OCI-LY7 (cell line): ENCODE measurements around the gene HS3ST5. TPM values are rescaled to one million over a fixed set of nuclear protein-coding genes. Genes with fewer than 3 reads are reported as not detected.
"Not testable (repeated sequence)": the region's sequence is repeated elsewhere in the genome, so short reads cannot be mapped to it uniquely, and the experiment has no call there.

Source experiments
- BruUV-seq: library from RNA; stranded (reverse); fragments of 400-500 nt; replicated peaks from 2 replicates; lab custom pipeline; 2021; lab: Mats Ljungman, UMichigan
- CTCF ChIA-PET: fragments of 300-600 bp; sonication (Branson Sonifier 250); formaldehyde crosslinking; loops from one replicate; lab custom pipeline; 2022; ENCODE audit warnings: antibody characterized with exemption; ENCODE audit not compliant: unreplicated experiment; lab: Charles Lee
- POLR2A ChIA-PET: fragments of 300-600 bp; sonication (Branson Sonifier 250); formaldehyde crosslinking; loops from one replicate; lab custom pipeline; 2022; ENCODE audit warnings: antibody characterized with exemption; lab: Charles Lee
- DNase-seq: peaks from one replicate; pipeline ENCODE4 v3.0.0-alpha.2; 2015; ENCODE audit warnings: low spot score
- H2AFZ ChIP-seq: fragments of 200-600 bp; sonication (generic), shearing (Covaris generic); 2 replicates; pipeline ENCODE4 v1.6.1; 2014; ENCODE audit warnings: mild to moderate bottlenecking, antibody characterized with exemption, low read length, moderate library complexity
- H3K27ac ChIP-seq: fragments of 200-600 bp; sonication (generic); 2 replicates; pipeline ENCODE4 v1.5.1; 2014; ENCODE audit warnings: mixed run types, low read depth, mild to moderate bottlenecking, moderate library complexity, low read length, inconsistent platforms; ENCODE audit not compliant: poor library complexity, severe bottlenecking
- H3K36me3 ChIP-seq: fragments of 200-600 bp; sonication (generic); 2 replicates; pipeline ENCODE4 v1.6.1; 2014; ENCODE audit warnings: mild to moderate bottlenecking, antibody characterized with exemption, low read length, moderate library complexity, mixed read lengths; ENCODE audit not compliant: insufficient read depth
- H3K4me1 ChIP-seq: fragments of 200-600 bp; sonication (generic); 2 replicates; pipeline ENCODE4 v1.5.1; 2014; ENCODE audit warnings: mild to moderate bottlenecking, low read length; ENCODE audit not compliant: insufficient read depth, poor library complexity, severe bottlenecking
- H3K4me2 ChIP-seq: fragments of 200-600 bp; sonication (generic); 2 replicates; pipeline ENCODE4 v1.6.1; 2014; ENCODE audit warnings: mild to moderate bottlenecking, low read length
- H3K4me3 ChIP-seq: fragments of 200-600 bp; sonication (generic); 2 replicates; pipeline ENCODE4 v1.5.1; 2014; ENCODE audit warnings: mild to moderate bottlenecking, low read depth, low read length; ENCODE audit not compliant: poor library complexity, severe bottlenecking
- H3K79me2 ChIP-seq: fragments of 200-600 bp; sonication (generic); 2 replicates; pipeline ENCODE4 v1.6.1; 2016; ENCODE audit warnings: low read depth, mild to moderate bottlenecking, low read length, moderate library complexity, mixed read lengths; ENCODE audit not compliant: insufficient read depth
- H3K9me2 ChIP-seq: fragments of 200-600 bp; sonication (generic); 2 replicates; pipeline ENCODE4 v1.6.1; 2016; ENCODE audit warnings: mild to moderate bottlenecking, low read length, mixed read lengths; ENCODE audit not compliant: insufficient read depth
- H3K9me3 ChIP-seq: fragments of 200-600 bp; sonication (generic); 2 replicates; pipeline ENCODE4 v1.6.1; 2014; ENCODE audit warnings: mild to moderate bottlenecking, mixed run types, low read length, mixed read lengths
- H4K20me1 ChIP-seq: fragments of 200-600 bp; sonication (generic); 2 replicates; pipeline ENCODE4 v1.6.1; 2014; ENCODE audit warnings: mild to moderate bottlenecking, antibody characterized with exemption, low read length, moderate library complexity, mixed read lengths; ENCODE audit not compliant: insufficient read depth
- EZH2phosphoT487 ChIP-seq: fragments of 200-600 bp; sonication (generic); IDR thresholded peaks from 2 replicates; pipeline ENCODE4 v1.6.1; 2018; ENCODE audit warnings: low read depth, borderline replicate concordance, mild to moderate bottlenecking, mixed run types, antibody characterized with exemption, low read length, moderate library complexity, mixed read lengths
- intact Hi-C: fragments of 100-400 bp; cut with micrococcal nuclease; formaldehyde crosslinking; loops from one replicate; pipeline ENCODE4 v1.10.0; 2022; ENCODE audit not compliant: unreplicated experiment
- total RNA-seq, 2 experiments: library from RNA; depleted of rRNA in 1 of 2; stranded (reverse); fragments of >200 nt in 1 of 2; shearing (Covaris generic) in 1 of 2; gene quantifications; 2 replicates each; pipeline ENCODE4 v1.2.3, GENCODE V29; 2014 to 2022
- TF ChIP-seq, protein P1 (sequence below): fragments of 200-600 bp; sonication (generic); conservative IDR thresholded peaks from 2 replicates; pipeline ENCODE4 v1.5.1; 2014; ENCODE audit warnings: mild to moderate bottlenecking, antibody characterized with exemption, low read length, moderate library complexity, mixed read lengths

The HS3ST5 gene
- total RNA-seq, 2 experiments from 2014 or later, result not detected

DNA sequence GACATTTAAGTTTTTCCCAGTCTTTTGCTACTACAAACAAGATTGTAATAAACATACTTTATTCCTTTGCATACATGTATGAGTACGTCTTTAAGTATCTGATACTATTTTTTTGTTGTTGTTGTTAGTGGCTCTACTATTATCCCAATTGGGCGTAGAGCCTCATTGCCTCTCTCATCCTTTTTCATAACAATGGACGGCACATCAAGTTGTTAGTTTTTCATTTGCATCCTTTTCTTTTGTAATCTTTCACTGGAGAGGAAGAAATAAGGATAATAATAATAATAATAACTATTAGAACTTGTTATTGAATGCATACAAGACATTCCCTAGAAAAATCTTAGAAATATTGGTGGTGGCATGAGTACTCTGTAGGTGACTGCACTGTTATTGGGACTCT lies 23.1 kb downstream of the HS3ST5 start:
- Histone ChIP-seq H3K9me3 (no peaks in the 10 kb centered on the region), H2AFZ (no peak overlapping the region), H3K9me2 (no peaks in the 10 kb centered on the region), H3K79me2 (no peaks in the 10 kb centered on the region), H3K4me2 (no peak overlapping the region), H3K27ac (no peak overlapping the region), H3K36me3 (no peaks in the 10 kb centered on the region), H3K4me3 (no peak overlapping the region), H4K20me1 (no peaks in the 10 kb centered on the region; the same call in 1 of the 2 replicates), H3K4me1 (no peaks in the 10 kb centered on the region)
- POLR2A ChIA-PET, result no interaction called here
- TF ChIP-seq, protein P1, sequence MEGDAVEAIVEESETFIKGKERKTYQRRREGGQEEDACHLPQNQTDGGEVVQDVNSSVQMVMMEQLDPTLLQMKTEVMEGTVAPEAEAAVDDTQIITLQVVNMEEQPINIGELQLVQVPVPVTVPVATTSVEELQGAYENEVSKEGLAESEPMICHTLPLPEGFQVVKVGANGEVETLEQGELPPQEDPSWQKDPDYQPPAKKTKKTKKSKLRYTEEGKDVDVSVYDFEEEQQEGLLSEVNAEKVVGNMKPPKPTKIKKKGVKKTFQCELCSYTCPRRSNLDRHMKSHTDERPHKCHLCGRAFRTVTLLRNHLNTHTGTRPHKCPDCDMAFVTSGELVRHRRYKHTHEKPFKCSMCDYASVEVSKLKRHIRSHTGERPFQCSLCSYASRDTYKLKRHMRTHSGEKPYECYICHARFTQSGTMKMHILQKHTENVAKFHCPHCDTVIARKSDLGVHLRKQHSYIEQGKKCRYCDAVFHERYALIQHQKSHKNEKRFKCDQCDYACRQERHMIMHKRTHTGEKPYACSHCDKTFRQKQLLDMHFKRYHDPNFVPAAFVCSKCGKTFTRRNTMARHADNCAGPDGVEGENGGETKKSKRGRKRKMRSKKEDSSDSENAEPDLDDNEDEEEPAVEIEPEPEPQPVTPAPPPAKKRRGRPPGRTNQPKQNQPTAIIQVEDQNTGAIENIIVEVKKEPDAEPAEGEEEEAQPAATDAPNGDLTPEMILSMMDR, result no peak
- TF ChIP-seq EZH2phosphoT487, result no peak
- CTCF ChIA-PET, result no interaction called here
- intact Hi-C loops, result no loop called here
- no TSS peak for BruUV-seq
- no peak for DNase-seq

DNA sequence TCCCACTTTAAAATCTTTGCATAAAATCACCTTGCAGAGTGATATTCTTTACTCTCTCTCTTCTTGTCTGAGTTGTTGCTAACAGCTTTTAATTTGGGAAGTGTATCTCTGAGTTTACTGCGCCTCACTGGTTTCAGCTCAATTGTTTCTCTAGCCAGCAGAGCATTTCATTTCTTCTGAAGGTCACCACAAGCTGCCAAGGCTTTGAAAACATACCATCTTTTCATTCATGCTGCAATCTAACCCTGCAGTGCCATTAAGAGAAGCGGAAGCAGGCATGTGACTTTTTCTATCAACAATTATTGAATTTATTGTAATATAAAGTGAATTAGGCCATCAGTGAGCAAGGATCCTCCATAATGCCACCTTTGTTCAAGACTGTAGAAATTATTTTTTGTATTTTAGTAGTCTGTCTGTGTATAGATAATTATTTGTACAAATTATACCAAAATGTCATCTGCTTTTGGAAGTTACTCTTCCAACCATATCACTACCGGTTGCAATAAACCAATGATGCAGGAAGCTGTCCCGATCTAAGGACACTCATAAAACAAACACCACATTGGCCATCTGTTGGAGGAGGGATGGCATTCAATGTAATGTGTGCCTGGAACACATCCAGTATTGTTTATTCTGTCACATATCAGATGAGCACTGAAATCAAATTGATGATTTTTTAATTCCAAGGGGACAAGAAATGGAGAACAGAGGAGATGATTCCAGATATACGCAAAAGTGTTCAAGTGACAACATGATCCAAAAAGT lies 26.8 kb downstream of the HS3ST5 start:
- Histone ChIP-seq H3K4me1 (no peaks in the 10 kb centered on the region), H3K4me2 (no peak overlapping the region), H3K9me2 (no peaks in the 10 kb centered on the region), H3K79me2 (no peaks in the 10 kb centered on the region), H3K36me3 (no peaks in the 10 kb centered on the region), H3K4me3 (no peak overlapping the region), H3K27ac (no peak overlapping the region), H3K9me3 (no peaks in the 10 kb centered on the region), H2AFZ (no peak overlapping the region), H4K20me1 (no peaks in the 10 kb centered on the region; the same call in 1 of the 2 replicates)
- intact Hi-C loops, result no loop called here
- TF ChIP-seq, protein P1, result no peak
- no peak for TF ChIP-seq EZH2phosphoT487
- CTCF ChIA-PET, result no interaction called here
- BruUV-seq, result no TSS peak
- no peak for DNase-seq
- POLR2A ChIA-PET, result interaction anchor here (0.9 kb wide), 1 partner anchor 44 kb away, joined by 3 read pairs; no protein-coding TSS in a partner anchor

DNA sequence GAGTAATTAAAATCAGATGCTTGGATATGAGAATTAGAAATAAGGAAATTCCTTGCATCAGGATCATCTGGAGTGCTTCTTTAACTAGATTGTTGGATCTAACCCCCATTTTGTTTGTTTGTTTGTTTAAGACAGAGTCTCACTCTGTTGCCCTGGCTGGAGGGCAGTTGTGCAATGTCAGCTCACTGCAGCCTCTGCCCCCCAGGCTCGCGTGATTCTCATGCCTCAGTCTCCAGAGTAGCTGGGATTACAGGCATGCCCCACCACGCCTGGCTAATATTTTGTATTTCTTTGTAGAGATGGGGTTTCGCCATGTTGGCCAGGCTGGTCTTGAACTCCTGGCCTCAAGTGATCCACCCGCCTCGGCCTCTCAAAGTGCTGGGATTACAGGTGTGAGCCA lies 29.0 kb downstream of the HS3ST5 start:
- H3K4me3 ChIP-seq, intact Hi-C loops, H3K27ac ChIP-seq, DNase-seq, CTCF ChIA-PET, H3K4me2 ChIP-seq, BruUV-seq, H3K36me3 ChIP-seq, H3K9me2 ChIP-seq, H3K9me3 ChIP-seq, H3K4me1 ChIP-seq, H3K79me2 ChIP-seq, H2AFZ ChIP-seq, H4K20me1 ChIP-seq: not testable (repeated sequence)
- POLR2A ChIA-PET, result interaction anchor here (0.7 kb wide), 1 partner anchor 10 kb away, joined by 3 read pairs; no protein-coding TSS in a partner anchor
